NCI-H1417 treated with DMSO at 0.1 percent for 48 hours (cell line): Measurements from ENCODE around the gene THADA.

Experiments used
- DNase-seq: peaks from one replicate; lab custom pipeline; 2025; lab: John Stamatoyannopoulos, UW

THADA gene

DNA sequence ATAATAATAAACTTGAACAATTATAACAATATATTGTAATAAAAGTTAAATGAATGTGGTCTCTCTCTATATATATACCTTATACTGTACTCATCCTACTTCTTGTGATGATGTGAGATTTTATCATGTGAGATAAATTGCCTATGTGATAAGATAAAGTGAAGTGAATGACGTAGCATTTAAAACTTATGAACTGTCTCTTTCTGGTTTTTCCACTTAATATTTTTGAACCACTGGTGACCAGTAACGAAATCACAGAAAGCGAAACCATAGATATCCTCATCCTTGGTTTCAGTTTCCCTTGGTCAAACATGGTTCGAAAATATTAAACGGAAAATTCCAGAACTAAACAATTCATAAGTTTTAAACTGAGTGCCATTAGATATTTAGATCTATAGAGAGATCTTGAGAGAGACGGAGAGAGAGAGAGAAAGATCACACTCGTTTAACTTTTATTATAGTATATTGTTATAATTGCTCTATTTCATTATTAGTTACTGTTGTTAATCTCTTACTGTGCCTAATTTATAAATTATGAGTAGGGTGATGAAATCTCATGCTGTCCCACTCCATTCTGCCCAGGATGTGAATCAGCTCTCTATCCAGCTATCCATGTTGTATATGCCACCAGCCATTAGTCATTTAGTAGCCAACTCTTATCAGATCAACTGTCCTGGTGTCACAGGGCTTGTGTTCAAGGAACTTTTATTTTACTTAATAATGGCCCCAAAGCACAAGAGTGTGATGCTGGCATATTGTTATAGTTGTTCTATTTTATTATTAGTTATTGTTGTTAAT is 156.8 kb downstream of the THADA start:
- DNase-seq = no peak

DNA sequence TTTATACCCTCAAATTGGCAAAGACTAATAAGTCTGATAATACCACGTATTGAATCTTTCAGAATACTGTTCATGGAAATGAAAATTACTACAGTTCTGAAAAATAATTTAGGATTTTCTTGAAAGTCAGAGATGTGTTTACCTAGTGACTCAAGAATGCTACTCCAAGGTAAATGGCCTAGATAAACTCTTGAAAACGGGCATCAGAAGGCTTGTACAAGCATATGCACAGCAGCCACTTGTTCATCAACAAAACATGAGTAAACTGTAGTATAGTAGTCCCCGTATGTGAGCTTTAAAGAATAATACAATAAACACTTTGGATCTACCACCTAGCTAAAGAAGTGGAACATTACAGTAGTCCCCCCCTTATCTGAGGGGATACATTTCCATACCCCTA is 157.5 kb downstream of the THADA start:
- DNase-seq = no peak

DNA sequence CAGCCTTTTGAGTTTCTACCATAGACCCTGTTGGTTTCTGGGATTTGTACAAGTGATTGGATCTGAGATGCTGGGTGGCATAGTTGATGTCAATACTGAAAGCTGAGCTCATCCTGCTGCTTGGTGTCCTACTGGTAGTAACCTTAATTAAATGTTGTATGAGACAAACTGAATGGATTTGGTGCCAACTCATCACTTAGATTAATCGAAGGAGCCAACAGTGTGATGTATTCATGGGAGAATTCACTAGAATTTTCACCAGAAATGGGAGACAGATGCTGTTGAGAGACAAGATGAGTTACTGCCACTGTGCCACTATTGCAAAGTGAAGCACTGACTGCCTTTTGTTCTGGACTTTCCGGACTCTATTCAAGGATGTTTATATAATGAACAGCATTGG is 158.5 kb downstream of the THADA start:
- DNase-seq = no peak

GRCh38 chr2:43436431-43436830 is 159.4 kb downstream of the THADA start:
- DNase-seq = no peak

DNA sequence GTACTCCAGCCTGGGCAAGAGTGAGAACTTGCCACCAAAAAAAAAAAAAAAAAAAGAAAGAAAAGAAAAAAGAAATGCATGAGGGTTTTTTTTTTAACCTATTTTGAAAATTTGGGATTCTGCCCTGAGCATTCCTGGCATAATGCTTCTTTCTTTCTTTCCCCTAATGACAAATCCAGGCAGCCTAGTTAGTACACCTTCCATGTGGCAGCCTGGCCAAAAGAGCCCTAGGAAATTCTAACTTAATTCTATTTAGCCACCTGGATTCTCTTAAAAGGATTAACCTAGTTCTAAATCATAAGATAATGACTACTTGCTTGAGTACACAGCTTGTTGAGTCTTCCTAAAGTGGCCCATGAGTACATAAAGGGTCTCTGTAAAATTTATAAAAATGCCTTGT is 160.1 kb downstream of the THADA start:
- no peak for DNase-seq

DNA sequence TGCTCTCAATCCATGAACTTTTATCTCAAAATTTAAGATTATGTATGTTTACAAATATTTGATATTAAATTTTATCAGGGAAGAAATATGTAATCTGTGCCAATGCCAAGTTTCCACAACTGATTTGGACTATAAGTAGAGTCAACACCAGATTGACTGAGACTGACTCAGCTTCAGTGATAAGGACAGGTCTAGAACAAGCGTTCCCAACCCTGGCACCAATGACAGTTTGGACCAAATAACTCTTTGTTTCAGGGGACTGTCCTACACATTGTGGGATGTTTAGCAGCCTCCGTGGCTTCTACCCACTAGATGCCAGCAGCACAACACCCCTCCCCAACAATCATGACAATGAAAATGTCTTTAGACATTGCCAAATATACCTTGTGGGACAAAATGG is 165.3 kb downstream of the THADA start:
- DNase-seq = no peak

DNA sequence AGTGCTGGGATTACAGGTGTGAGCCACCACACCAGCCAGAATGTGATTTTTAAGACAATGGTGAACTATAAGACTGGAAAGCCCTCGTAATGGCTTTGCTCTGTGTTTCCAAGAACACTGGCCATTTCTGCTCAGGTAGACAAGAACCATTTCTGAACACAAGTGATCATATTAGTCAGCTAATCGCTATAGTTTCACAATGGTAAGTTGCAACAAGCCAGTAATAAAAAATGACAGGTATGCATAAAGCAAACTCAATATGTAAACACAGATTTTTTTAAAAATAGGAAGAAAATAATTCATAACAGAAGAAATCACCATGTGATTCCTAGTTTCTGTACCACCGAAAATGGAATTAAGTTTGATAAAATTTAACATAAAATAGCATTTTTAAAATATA is 166.5 kb downstream of the THADA start:
- no peak for DNase-seq

- DNase-seq = no peak
Measured at GRCh38 chr2:43427032-43427424, 168.8 kb downstream of the THADA start.

DNA sequence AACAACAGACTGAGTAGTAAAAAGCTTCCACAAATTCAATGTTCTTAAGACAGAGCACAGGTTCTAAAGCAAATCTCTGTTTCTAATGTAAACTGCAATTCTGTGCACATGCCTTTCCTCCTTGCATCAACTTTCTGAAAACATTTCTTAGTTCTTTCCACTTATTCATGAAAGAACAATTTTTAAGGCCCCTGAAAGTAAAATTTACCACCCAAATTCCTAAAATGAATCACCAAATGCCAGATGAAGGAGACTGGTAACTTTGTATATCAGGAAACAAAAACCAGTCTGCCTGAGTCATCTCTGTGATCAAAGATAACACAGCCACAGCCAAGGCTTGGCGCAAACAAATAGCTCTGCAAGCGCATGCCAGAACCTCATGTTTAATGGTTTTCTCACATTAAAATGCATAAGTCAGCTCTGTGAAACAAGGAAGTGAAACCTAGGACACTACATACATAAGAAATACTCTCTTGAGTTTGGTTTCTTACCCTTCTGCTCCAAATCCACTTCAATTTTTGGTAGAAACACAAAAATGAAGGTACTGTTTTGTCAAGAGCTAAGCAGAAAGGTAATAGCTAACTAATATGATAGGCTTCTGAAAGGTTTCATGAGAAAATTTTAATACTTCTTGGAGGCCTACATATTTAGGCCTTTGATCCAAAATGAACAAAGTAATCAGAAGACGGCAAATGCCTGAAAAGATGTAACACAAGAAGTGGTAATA is 169.4 kb downstream of the THADA start:
- DNase-seq = no peak

- DNase-seq = no peak
Measured at GRCh38 chr2:43425659-43426058, 170.2 kb downstream of the THADA start.

DNA sequence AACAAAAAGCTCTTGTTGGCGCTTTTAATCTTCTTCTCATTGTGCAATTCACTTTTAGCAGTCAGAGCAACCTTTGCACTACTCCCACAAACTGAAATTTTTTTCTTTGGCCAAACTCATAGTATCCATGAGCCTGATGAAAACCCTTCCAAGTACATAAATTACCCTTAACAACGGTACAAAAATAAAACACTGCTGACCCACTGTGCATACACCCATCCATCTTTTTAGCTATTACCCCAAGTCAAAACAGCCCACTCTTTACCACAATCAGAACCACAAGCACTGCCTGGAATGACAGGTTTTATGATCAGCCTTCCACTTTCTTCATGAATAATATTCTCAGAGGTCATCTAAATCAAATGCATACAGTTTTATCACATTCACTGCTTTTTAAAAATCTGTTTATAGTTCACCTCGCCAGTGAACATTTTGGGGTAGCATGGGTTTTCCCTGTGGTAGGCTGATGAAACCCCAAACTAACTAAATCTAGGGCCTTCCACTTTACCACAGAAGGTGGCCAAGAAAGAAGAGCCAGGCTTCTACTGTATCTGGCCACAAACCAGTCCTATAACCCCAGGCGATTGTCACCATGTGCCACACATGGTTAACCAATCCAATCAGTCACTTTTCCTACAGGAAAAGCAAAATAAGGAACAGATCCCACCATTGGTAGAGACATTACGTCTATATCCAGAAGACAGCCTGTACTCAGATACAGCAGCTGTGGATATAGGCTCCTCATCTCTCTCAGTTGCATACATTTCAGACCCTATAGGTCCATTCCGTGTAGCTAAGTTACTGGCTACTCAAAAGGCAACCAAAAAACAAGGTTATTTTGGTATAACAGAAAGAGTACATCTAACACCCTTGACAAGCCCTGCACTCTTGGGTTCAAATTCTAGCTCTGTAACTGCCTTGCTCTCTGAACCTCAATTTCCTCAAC is 171.3 kb downstream of the THADA start:
- no peak for DNase-seq

DNA sequence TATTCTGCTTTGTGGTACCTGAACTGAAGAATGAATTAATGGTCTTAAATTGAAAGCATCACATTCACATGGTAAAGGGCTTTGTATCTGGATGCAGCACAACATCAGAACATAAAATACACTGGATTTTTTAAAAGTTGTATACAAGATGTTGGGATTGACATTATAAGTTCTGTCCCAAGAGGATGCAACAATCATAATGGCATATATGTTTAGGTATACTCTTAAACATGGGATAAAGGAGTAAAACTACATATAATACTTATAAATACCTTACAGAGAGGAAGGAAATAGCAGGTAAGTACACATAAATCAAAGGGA is 171.9 kb downstream of the THADA start:
- no peak for DNase-seq

GRCh38 chr2:43421194-43421593 is 174.6 kb downstream of the THADA start:
- DNase-seq = no peak

GRCh38 chr2:43420389-43420801 is 175.4 kb downstream of the THADA start:
- no peak for DNase-seq

DNA sequence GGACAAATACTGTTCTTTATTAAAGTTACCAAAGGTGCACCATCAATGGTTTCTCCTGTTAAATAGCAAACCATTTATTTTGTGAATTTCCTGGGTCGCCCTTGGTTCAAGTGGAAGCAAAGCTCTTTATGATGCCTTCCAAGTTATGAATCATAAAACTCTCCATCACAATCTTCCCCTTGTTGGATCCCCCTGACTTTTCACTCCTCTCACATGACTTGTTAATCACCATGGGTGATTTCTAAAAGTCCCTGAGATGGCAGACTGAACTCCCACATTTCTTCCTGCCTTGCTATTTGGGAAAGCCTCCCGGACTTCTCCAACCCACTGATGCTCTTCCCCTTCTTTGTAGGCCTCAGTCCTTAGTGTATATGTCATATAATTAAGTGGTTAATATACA is 176.0 kb downstream of the THADA start:
- DNase-seq = no peak

GRCh38 chr2:43419243-43419642 is 176.6 kb downstream of the THADA start:
- no peak for DNase-seq

GRCh38 chr2:43418680-43419079 is 177.2 kb downstream of the THADA start:
- no peak for DNase-seq

DNA sequence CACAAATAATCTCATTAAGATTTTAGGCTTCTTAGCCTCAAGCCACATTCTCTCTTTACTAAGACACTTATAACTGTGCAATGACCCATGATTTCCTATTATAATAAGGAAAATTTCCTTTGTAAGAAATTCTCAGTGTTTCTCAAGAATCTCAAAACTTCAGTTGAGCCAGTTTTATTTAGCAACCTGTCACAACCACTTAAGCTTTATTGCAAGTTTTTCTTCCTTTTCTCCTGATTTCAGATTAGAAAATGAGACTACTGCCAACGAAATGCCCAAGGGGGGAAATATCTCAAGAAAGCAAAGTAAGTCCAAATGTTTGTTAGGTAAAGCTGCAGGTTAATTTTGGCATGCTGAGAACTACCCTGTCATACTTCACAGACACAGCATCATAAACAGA is 178.5 kb downstream of the THADA start:
- no peak for DNase-seq

DNA sequence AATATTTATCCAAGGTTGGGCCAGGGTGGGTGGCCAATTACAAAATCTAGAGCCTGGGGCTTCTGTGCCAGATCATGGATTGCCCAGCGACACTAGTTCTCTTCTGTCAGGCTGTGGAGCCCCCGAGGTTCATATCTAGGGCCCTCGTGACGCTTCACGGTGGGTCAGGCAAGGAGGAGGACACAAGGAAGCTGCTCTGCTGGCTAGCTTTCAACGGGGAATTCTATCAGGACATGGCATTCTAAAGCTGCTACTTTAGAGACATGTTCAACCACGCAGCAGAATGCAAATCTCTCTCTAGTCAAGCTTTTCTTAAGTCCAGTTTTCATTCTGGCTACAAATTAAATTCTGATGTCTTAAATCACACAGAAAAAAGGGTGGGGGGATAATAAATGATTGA is 180.2 kb downstream of the THADA start:
- DNase-seq = no peak

DNA sequence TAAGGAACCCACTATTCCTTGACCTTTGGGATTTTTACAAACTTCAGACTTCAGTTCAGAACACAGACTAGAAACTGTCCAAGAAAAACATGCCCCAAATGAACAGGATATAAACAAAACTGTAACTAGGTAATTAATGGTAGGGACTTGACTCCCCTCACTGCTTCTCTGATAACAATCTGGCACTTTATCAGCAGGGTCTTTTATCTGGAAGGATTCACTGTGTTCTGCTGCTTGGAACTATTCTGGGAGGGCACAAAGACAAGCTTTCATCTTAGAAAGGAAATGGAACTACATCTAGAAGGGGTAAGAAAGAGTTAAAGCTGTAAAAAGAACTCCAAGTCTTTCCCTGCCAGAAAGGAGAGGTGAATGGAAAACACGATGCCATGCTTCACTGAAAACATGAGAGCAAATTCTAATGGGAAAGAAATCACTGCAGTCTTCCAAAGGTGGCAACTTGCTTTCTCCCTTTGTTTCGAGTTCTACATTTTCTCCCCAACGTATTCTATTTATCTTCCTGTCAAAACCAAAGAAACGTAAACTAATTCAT is 181.2 kb downstream of the THADA start:
- DNase-seq = no peak

GRCh38 chr2:43414033-43414432 is 181.8 kb downstream of the THADA start:
- DNase-seq = no peak

DNA sequence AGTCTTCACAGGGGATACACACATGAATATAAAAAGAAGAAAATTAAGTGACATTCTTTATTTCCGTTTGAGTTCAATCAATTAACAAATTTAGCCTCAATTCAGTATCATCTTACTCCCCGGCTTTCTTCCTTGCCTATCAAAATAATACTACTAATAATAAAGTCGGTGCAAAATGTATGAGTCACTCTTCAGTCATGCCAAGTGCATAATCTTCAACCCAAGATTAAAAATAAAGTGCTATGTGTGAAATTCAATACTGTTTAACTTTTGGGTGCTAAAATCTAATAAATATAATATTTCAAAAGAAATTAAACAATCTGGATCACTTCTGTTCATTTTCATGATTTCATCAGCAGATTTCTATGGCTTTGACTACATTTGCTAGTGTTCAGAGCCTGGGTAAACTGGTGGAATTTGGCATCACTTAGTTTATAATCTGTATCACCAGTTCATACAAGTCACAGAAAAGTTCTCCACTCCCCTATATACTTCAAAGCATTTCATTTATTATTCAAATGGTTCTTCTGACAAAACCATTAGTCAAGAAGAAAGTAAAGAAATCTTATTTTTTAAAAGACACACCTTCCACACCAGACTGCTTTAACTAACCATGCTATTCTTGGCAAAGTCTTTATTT is 183.6 kb downstream of the THADA start:
- DNase-seq = no peak
